AG04449 (cell line): ENCODE results near the gene SPATA21.

Experiments
- CTCF ChIA-PET: fragments of 350-600 bp; formaldehyde crosslinking; extraction: SDS; loops from one replicate; lab custom pipeline; 2021; ENCODE audit warnings: antibody characterized with exemption; lab: Yijun Ruan, JAX
- POLR2A ChIA-PET: fragments of 400-600, 350-600 bp; formaldehyde crosslinking; extraction: SDS; loops from one replicate; lab custom pipeline; 2020; ENCODE audit warnings: antibody characterized with exemption, inconsistent platforms; lab: Yijun Ruan, JAX
- DNase-seq: peaks from one replicate; pipeline ENCODE4 v3.0.0-alpha.2; 2010; ENCODE audit warnings: low read depth, low spot score
- H3K4me3 ChIP-seq: 2 replicates; pipeline ENCODE4 v1.5.1; 2011; ENCODE audit warnings: low read depth, mild to moderate bottlenecking, control low read depth, low read length
- TF ChIP-seq, protein P1 (sequence below): IDR thresholded peaks from one replicate; pipeline ENCODE4 v1.5.1; 2011; ENCODE audit warnings: mild to moderate bottlenecking, moderate library complexity, low read length, control low read depth, inconsistent platforms; ENCODE audit not compliant: insufficient read depth; ENCODE audit errors: missing control alignments

Gene SPATA21

DNA sequence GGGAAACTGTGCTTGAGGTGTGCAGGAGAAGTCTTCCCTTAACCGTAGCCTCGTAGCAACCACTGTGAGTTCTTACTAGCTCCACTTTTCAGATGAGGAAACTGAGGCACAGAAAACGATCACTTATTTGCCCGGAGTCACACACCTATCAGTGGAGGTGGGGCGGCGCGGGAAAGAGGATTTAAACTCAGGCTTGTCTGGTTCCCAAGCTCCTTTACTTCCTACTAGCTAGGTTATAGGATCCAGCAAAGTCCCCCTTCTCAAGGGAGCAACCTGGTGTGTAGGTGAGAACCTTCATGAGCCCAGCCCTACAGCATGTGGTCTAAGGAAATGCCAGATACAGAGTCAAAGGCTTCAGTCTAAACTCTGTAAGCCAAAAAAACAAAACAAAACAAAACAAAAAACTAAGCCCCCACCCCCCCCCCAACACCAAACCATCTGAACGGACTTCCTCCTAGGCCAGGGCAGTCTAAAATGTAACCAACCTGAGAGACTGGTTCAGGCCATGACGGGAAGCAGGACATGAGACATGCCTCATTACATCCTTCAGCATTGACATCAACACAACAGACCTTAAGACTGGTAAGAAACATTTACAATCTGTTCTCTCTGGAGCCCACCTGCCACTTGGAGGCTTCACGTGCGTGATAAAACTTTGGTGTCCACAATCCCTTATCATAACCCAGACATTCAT lies 84.2 kb downstream of the SPATA21 start:
- no peak for DNase-seq
- POLR2A ChIA-PET, result interaction anchor here (0.9 to 1.2 kb wide), 3 partner anchors 9 to 15 kb away, joined by 4 to 6 read pairs (median 5); no protein-coding TSS in a partner anchor
- peak overlapping the region; percentile 57 for H3K4me3 ChIP-seq
- TF ChIP-seq, protein P1, sequence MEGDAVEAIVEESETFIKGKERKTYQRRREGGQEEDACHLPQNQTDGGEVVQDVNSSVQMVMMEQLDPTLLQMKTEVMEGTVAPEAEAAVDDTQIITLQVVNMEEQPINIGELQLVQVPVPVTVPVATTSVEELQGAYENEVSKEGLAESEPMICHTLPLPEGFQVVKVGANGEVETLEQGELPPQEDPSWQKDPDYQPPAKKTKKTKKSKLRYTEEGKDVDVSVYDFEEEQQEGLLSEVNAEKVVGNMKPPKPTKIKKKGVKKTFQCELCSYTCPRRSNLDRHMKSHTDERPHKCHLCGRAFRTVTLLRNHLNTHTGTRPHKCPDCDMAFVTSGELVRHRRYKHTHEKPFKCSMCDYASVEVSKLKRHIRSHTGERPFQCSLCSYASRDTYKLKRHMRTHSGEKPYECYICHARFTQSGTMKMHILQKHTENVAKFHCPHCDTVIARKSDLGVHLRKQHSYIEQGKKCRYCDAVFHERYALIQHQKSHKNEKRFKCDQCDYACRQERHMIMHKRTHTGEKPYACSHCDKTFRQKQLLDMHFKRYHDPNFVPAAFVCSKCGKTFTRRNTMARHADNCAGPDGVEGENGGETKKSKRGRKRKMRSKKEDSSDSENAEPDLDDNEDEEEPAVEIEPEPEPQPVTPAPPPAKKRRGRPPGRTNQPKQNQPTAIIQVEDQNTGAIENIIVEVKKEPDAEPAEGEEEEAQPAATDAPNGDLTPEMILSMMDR, result no peak
- CTCF ChIA-PET, result interaction anchor here (0.6 to 5.6 kb wide), 20 partner anchors 9 to 280 kb away, joined by 3 to 119 read pairs (median 4); partner anchors contain the start of gene NECAP2

DNA sequence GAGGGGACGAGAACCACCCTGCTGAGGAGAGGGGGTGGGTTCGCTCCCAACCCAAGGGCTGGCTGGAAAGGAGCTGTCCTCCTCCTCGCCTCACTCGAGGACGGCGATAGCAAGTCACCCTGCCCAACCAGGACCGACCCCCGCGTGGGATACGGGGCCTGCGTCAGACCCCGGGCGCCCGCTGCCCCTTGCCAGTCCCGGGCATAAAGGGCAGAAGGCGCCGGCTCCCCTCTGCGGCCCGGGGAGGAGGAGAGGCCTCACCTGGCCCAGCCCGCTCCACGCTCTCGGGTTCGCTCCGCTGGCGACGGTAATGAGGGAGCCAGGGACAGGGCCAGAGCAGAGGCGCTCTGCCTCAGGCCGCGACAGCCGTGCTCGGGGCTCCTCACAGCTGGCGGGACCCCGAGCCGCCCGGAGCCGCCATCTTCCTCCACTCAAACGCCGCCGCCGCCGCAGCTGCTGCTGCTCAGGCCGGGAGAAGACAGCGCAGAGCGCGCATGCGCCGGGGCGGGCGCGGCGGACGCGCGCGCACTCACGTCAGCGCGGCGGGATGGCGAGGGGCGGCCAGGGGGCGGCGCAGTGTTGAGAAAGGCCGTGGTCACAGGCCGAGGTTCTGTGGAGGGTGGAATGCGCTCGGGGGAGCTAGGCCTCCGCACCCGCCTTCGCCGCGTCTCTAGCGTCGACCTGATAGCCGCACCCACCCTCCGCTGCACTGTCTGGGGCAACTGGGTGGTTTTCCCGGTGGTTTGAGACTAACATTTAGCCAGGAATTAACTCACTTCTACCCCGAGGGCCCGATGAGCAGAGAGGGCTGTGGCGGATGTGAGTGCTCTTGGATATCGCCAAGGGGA lies 85.0 kb downstream of the SPATA21 start, which contains the start of gene FBXO42:
FBXO42 (minus strand) TSS at position 487 of the 848 bp plus-strand sequence. CDS start 37,062 bp downstream, outside the sequence.
- peak within 1 kb of the TSS; percentile 80 for H3K4me3 ChIP-seq
- POLR2A ChIA-PET, result interaction anchor here (0.9 to 1.2 kb wide), 3 partner anchors 9 to 16 kb away, joined by 4 to 6 read pairs (median 5); no protein-coding TSS in a partner anchor
- TF ChIP-seq, protein P1, result peak; percentile 74
- CTCF ChIA-PET, result interaction anchor here (0.5 to 5.6 kb wide), 24 partner anchors 9 to 279 kb away, joined by 3 to 119 read pairs (median 4); partner anchors contain the start of gene NECAP2
- DNase-seq, result no peak

DNA sequence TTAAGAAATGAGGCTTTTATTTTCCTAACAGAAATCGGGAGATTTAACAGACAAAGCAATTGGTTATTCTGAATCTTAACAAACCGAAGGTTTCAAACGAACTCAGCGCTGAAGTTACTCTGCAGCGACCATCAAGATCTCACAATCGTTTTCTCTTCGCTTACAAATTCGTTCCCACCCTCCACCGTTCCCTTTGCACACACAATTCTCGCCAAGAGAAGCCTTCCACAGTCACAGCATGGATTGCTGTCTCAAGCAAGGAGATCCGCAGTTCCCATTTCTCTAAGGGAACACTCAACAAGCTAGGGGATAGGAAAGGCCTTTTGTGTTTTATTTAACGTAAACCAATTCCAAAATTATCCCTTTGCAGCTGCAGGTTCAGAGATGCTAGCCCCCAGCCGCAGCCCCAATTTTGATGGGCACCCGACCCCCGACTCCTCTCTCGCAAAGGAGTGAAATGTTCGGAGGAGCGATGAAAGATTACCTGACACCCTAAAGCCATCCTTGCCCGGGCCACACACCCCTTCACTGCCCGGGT lies 85.7 kb downstream of the SPATA21 start:
- ChIA-PET CTCF (interaction anchor here (0.5 to 5.6 kb wide), 19 partner anchors 8 to 269 kb away, joined by 3 to 119 read pairs (median 4); partner anchors contain the start of gene NECAP2), POLR2A (interaction anchor here (0.9 to 1.2 kb wide), 3 partner anchors 10 to 17 kb away, joined by 4 to 6 read pairs (median 5); no protein-coding TSS in a partner anchor)
- peak overlapping the region; percentile 80 for H3K4me3 ChIP-seq
- TF ChIP-seq, protein P1, result no peak
- DNase-seq, result no peak

GRCh38 chr1:16349847-16350406 lies 87.3 kb downstream of the SPATA21 start:
- TF ChIP-seq, protein P1, result no peak
- ChIA-PET CTCF (interaction anchor here (0.6 to 1.3 kb wide), 4 partner anchors 8 to 271 kb away, joined by 3 to 5 read pairs (median 4); no protein-coding TSS in a partner anchor), POLR2A (no interaction called here)
- no peak overlapping the region for H3K4me3 ChIP-seq
- no peak for DNase-seq
